Adrenal gland (tissue), 5 donors: ENCODE data around the gene KRT25.

Source experiments
- POLR2A ChIP-seq, 2 donors: fragments of 450-650 bp; IDR thresholded peaks; one replicate each; pipeline ENCODE4 v1.6.1; 2017; ENCODE audit warnings: antibody characterized with exemption in 2 of 2, mild to moderate bottlenecking in 2 of 2, moderate library complexity in 1 of 2
- TF ChIP-seq, protein P1 (sequence below), 6 experiments: fragments of 450-650 bp in 4 of 6; fragments of 200-600 bp in 2 of 6; sonication (generic) in 1 of 6; IDR thresholded peaks; 1 replicate in 5 of 6; 2 replicates in 1 of 6; pipeline versions ENCODE4 v1.5.1 to v1.8.0; 2016 to 2021; ENCODE audit warnings: antibody characterized with exemption in 6 of 6, mild to moderate bottlenecking in 2 of 6, moderate library complexity in 1 of 6
- donor health status: DM: no; HTN: no; CAD: no.

DNA sequence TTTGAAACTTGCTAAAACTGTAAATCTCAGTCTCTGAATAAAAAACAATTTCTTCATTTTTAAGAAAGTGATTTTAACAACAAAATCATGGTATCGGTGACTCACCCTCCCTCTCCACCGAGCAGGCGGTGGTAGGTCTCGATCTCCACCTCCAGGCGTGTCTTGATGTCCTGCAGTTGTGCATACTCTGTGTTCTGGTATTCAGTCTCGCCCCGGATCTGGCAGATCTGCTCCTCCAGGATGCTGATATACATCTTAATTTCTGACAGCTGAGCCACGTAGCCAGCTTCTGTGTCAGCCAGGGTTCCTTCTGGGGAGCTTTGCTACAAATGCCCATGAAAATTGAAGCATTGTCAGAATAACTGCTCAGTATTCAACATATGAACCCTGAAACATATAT lies 36.2 kb downstream of the KRT25 start:
- TF ChIP-seq, protein P1, sequence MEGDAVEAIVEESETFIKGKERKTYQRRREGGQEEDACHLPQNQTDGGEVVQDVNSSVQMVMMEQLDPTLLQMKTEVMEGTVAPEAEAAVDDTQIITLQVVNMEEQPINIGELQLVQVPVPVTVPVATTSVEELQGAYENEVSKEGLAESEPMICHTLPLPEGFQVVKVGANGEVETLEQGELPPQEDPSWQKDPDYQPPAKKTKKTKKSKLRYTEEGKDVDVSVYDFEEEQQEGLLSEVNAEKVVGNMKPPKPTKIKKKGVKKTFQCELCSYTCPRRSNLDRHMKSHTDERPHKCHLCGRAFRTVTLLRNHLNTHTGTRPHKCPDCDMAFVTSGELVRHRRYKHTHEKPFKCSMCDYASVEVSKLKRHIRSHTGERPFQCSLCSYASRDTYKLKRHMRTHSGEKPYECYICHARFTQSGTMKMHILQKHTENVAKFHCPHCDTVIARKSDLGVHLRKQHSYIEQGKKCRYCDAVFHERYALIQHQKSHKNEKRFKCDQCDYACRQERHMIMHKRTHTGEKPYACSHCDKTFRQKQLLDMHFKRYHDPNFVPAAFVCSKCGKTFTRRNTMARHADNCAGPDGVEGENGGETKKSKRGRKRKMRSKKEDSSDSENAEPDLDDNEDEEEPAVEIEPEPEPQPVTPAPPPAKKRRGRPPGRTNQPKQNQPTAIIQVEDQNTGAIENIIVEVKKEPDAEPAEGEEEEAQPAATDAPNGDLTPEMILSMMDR (IDR thresholded peaks at IDR 0.05), result no peak
- TF ChIP-seq POLR2A (IDR thresholded peaks at IDR 0.05), result no peak
